ENCODE results near the gene DDR1. TPM values are rescaled to one million over a fixed set of nuclear protein-coding genes. Genes with fewer than 3 reads are reported as not detected.
"Not testable (repeated sequence)": the region's sequence is repeated elsewhere in the genome, so short reads cannot be mapped to it uniquely, and the experiment has no call there.

Gene DDR1
- total RNA-seq, 1 experiment from 2014 or later, result 580 TPM

GRCh38 chr6:30870546-30870945 lies 13.8 kb upstream of the DDR1 start:
- Mint-ChIP-seq H3K4me1 (ENCODE audit: low read depth, unreplicated experiment) (peaks cover 24% of the 10 kb centered on the region), H3K9me3 (ENCODE audit: low read depth, unreplicated experiment) (peaks cover 14% of the 10 kb centered on the region), H3K4me3 (ENCODE audit: low read depth, unreplicated experiment) (no peak overlapping the region), H3K27ac (ENCODE audit: unreplicated experiment) (peak overlapping the region; percentile 1), H3K27me3 (ENCODE audit: unreplicated experiment) (no peaks in the 10 kb centered on the region), H3K36me3 (ENCODE audit: insufficient read depth, unreplicated experiment) (peaks cover 13% of the 10 kb centered on the region)
- intact Hi-C loops (cut with micrococcal nuclease; ENCODE audit: unreplicated experiment), result no loop called here
- DNase-seq, result no peak
- no TSS peak for BruUV-seq (replicated peaks)
- CTCF ChIA-PET, result no interaction called here
- TF ChIP-seq, protein P1, sequence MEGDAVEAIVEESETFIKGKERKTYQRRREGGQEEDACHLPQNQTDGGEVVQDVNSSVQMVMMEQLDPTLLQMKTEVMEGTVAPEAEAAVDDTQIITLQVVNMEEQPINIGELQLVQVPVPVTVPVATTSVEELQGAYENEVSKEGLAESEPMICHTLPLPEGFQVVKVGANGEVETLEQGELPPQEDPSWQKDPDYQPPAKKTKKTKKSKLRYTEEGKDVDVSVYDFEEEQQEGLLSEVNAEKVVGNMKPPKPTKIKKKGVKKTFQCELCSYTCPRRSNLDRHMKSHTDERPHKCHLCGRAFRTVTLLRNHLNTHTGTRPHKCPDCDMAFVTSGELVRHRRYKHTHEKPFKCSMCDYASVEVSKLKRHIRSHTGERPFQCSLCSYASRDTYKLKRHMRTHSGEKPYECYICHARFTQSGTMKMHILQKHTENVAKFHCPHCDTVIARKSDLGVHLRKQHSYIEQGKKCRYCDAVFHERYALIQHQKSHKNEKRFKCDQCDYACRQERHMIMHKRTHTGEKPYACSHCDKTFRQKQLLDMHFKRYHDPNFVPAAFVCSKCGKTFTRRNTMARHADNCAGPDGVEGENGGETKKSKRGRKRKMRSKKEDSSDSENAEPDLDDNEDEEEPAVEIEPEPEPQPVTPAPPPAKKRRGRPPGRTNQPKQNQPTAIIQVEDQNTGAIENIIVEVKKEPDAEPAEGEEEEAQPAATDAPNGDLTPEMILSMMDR (IDR thresholded peaks at IDR 0.05; ENCODE audit: unreplicated experiment), result no peak

DNA sequence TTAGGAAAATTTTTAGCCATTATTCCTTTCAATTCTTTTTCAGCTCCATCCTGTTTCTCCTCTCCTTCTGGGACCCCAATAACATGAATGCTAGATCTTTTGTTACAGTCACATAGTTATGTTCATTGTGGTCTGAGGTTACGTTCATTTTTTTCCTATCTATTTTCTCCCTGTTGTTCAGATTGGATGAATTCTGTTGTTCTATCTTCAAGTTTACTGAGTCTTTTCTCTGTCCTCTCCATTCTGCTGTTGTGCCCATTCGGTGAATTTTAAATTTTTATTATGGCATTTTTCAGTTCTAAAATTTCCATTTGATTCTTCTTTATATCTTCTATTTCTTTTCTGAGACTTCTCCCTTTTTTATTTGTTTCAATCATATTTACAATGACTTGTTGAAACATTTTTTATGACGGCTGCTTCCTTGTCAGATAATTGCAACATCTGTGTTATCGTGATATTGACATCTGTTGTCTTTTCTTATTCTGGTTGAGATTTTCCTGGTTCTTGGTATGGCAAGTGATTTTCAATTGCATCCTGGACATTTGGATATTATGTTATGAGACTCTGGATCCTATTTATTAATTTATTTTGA lies 12.6 kb upstream of the DDR1 start:
- Mint-ChIP-seq H3K36me3 (ENCODE audit: insufficient read depth, unreplicated experiment) (peaks cover 20% of the 10 kb centered on the region), H3K27me3 (ENCODE audit: unreplicated experiment) (no peaks in the 10 kb centered on the region), H3K27ac (ENCODE audit: unreplicated experiment) (peak overlapping the region; percentile 16), H3K4me3 (ENCODE audit: low read depth, unreplicated experiment) (no peak overlapping the region), H3K9me3 (ENCODE audit: low read depth, unreplicated experiment) (peaks cover 14% of the 10 kb centered on the region), H3K4me1 (ENCODE audit: low read depth, unreplicated experiment) (peaks cover 36% of the 10 kb centered on the region)
- no peak for DNase-seq
- TF ChIP-seq, protein P1 (IDR thresholded peaks at IDR 0.05; ENCODE audit: unreplicated experiment), result no peak
- BruUV-seq (replicated peaks), result no TSS peak
- CTCF ChIA-PET, result no interaction called here
- intact Hi-C loops (cut with micrococcal nuclease; ENCODE audit: unreplicated experiment), result no loop called here

- TF ChIP-seq, protein P1 (IDR thresholded peaks at IDR 0.05; ENCODE audit: unreplicated experiment), result no peak
- Mint-ChIP-seq H3K4me3 (ENCODE audit: low read depth, unreplicated experiment) (no peak overlapping the region), H3K4me1 (ENCODE audit: low read depth, unreplicated experiment) (peaks cover 50% of the 10 kb centered on the region), H3K27ac (ENCODE audit: unreplicated experiment) (no peak overlapping the region), H3K36me3 (ENCODE audit: insufficient read depth, unreplicated experiment) (peaks cover 24% of the 10 kb centered on the region), H3K27me3 (ENCODE audit: unreplicated experiment) (no peaks in the 10 kb centered on the region), H3K9me3 (ENCODE audit: low read depth, unreplicated experiment) (peaks cover 14% of the 10 kb centered on the region)
- intact Hi-C loops (cut with micrococcal nuclease; ENCODE audit: unreplicated experiment), result no loop called here
- CTCF ChIA-PET, result no interaction called here
- BruUV-seq (replicated peaks), result no TSS peak
- DNase-seq, result no peak
Measured at GRCh38 chr6:30873137-30873640, 11.1 kb upstream of the DDR1 start.

- peaks cover 14% of the 10 kb centered on the region for H3K9me3 Mint-ChIP-seq (ENCODE audit: low read depth, unreplicated experiment)
- peaks cover 47% of the 10 kb centered on the region for H3K4me1 Mint-ChIP-seq (ENCODE audit: low read depth, unreplicated experiment)
- H3K4me3 Mint-ChIP-seq (ENCODE audit: low read depth, unreplicated experiment); CTCF ChIA-PET; BruUV-seq (replicated peaks); H3K27me3 Mint-ChIP-seq (ENCODE audit: unreplicated experiment); DNase-seq; intact Hi-C loops (cut with micrococcal nuclease; ENCODE audit: unreplicated experiment); H3K27ac Mint-ChIP-seq (ENCODE audit: unreplicated experiment): not testable (repeated sequence)
- peaks cover 24% of the 10 kb centered on the region for H3K36me3 Mint-ChIP-seq (ENCODE audit: insufficient read depth, unreplicated experiment)
Measured at GRCh38 chr6:30873795-30874194, 10.5 kb upstream of the DDR1 start.
